Omental fat pad (tissue), 4 donors: ENCODE measurements around the gene NPAS3. TPM values are rescaled to one million over a fixed set of nuclear protein-coding genes. Genes with fewer than 3 reads are reported as not detected.
A peak's percentile ranks its signal among the peaks of the same experiment; 100 is the strongest.

Experiments used
- ATAC-seq: fragments of 150-250 bp; one replicate; pipeline ENCODE4 v1.9.1; 2016; ENCODE audit warnings: mild to moderate bottlenecking, moderate library complexity; ENCODE audit not compliant: low FRiP score
- DNase-seq: peaks from one replicate; pipeline ENCODE4 v3.0.0-alpha.2; 2019; ENCODE audit warnings: low spot score
- CTCF ChIP-seq, 3 donors: fragments of 450-650 bp; IDR thresholded peaks; one replicate each; pipeline ENCODE4 v1.5.1; 2016 to 2017; ENCODE audit warnings: antibody characterized with exemption in 3 of 3, mild to moderate bottlenecking in 3 of 3, moderate library complexity in 2 of 3
- total RNA-seq, 4 donors: library from RNA; depleted of rRNA; stranded (reverse); fragments of >200 nt; gene quantifications; one replicate each; pipeline ENCODE4 v1.1.0, GENCODE V29; 2016

The NPAS3 gene
- total RNA-seq, 4 donors from 2014 or later = 0.79 to 6.0 (median 2.5) TPM

- no peak for DNase-seq
- no peak for TF ChIP-seq CTCF (IDR thresholded peaks at IDR 0.05)
- ATAC-seq = peak; percentile 52
These were observed 856.2 kb downstream of the NPAS3 start for GRCh38 chr14:33794791-33795305.

- no peak for TF ChIP-seq CTCF (IDR thresholded peaks at IDR 0.05)
- ATAC-seq (peak; percentile 60), DNase-seq (no peak)
These were observed 857.7 kb downstream of the NPAS3 start for GRCh38 chr14:33796356-33796755.

GRCh38 chr14:33799705-33800570 lies 861.3 kb downstream of the NPAS3 start:
- no peak for TF ChIP-seq CTCF (IDR thresholded peaks at IDR 0.05)
- DNase-seq (no peak), ATAC-seq (no peak)

- DNase-seq (no peak), ATAC-seq (no peak)
- TF ChIP-seq CTCF (IDR thresholded peaks at IDR 0.05) = no peak
These were observed 862.1 kb downstream of the NPAS3 start for GRCh38 chr14:33800735-33801163.

- ATAC-seq (no peak), DNase-seq (no peak)
- TF ChIP-seq CTCF (IDR thresholded peaks at IDR 0.05) = no peak
These were observed 864.1 kb downstream of the NPAS3 start for GRCh38 chr14:33802737-33803136.

- ATAC-seq (no peak), DNase-seq (no peak)
- TF ChIP-seq CTCF (IDR thresholded peaks at IDR 0.05) = no peak
These were observed 866.9 kb downstream of the NPAS3 start for GRCh38 chr14:33805593-33805992.

GRCh38 chr14:33806905-33807304 lies 868.2 kb downstream of the NPAS3 start:
- no peak for TF ChIP-seq CTCF (IDR thresholded peaks at IDR 0.05)
- DNase-seq (no peak), ATAC-seq (no peak)
